Loucy (cell line): ENCODE measurements around the gene MISP.
A peak's percentile ranks its signal among the peaks of the same experiment; 100 is the strongest.

Source experiments
- H2AFZ ChIP-seq: fragments of 200-600 bp; sonication (generic); 2 replicates; pipeline ENCODE4 v1.6.0; 2016; ENCODE audit warnings: antibody characterized with exemption, mild to moderate bottlenecking, low read length, moderate library complexity
- H3F3A ChIP-seq: fragments of 200-600 bp; 2 replicates; pipeline ENCODE4 v1.6.0; 2016; ENCODE audit warnings: antibody characterized with exemption, low read depth, mild to moderate bottlenecking
- H3K27me3 ChIP-seq: fragments of 200-600 bp; sonication (generic); 2 replicates; pipeline ENCODE4 v1.6.1; 2014; ENCODE audit warnings: low read length, mild to moderate bottlenecking; ENCODE audit not compliant: insufficient read depth, poor library complexity, severe bottlenecking
- H3K36me3 ChIP-seq: fragments of 200-600 bp; sonication (generic); 2 replicates; pipeline ENCODE4 v1.6.1; 2016; ENCODE audit warnings: low read length; ENCODE audit not compliant: insufficient read depth
- H3K4me1 ChIP-seq: fragments of 200-600 bp; sonication (generic); 2 replicates; pipeline ENCODE4 v1.5.1; 2014; ENCODE audit warnings: low read length, mild to moderate bottlenecking; ENCODE audit not compliant: insufficient read depth, poor library complexity, severe bottlenecking
- H3K4me2 ChIP-seq: fragments of 200-600 bp; sonication (generic); 2 replicates; pipeline ENCODE4 v1.6.0; 2014; ENCODE audit warnings: antibody characterized with exemption, low read length, low read depth, mild to moderate bottlenecking; ENCODE audit not compliant: poor library complexity, severe bottlenecking
- H3K4me3 ChIP-seq: fragments of 200-600 bp; sonication (generic); 2 replicates; pipeline ENCODE4 v1.5.1; 2014; ENCODE audit warnings: low read length, mild to moderate bottlenecking, mixed read lengths; ENCODE audit not compliant: poor library complexity, severe bottlenecking
- H3K79me2 ChIP-seq: fragments of 200-600 bp; sonication (generic); 2 replicates; pipeline ENCODE4 v1.6.1; 2014; ENCODE audit warnings: low read length; ENCODE audit not compliant: insufficient read depth
- H3K9ac ChIP-seq: fragments of 200-600 bp; sonication (generic); 2 replicates; pipeline ENCODE4 v1.6.0; 2014; ENCODE audit warnings: mild to moderate bottlenecking, low read depth, low read length, moderate library complexity; ENCODE audit not compliant: poor library complexity, severe bottlenecking
- H3K9me2 ChIP-seq: fragments of 200-600 bp; sonication (generic); replicated peaks from 2 replicates; pipeline ENCODE4 v1.6.1; 2016; ENCODE audit warnings: low read depth, low read length, mixed read lengths
- H3K9me3 ChIP-seq: fragments of 200-600 bp; sonication (generic); 2 replicates; pipeline ENCODE4 v1.6.1; 2014; ENCODE audit warnings: mild to moderate bottlenecking, antibody characterized with exemption, low read length, low read depth; ENCODE audit not compliant: insufficient read depth
- H4K20me1 ChIP-seq: fragments of 200-600 bp; sonication (generic); 2 replicates; pipeline ENCODE4 v1.6.0; 2014; ENCODE audit warnings: antibody characterized with exemption, low read length, mild to moderate bottlenecking; ENCODE audit not compliant: insufficient read depth, poor library complexity, severe bottlenecking
- EZH2phosphoT487 ChIP-seq: fragments of 200-600 bp; IDR thresholded peaks from 2 replicates; pipeline ENCODE4 v1.6.1; 2018; ENCODE audit warnings: antibody characterized with exemption, mild to moderate bottlenecking, moderate library complexity, borderline replicate concordance
- TF ChIP-seq, protein P1 (sequence below): fragments of 200-600 bp; sonication (generic); conservative IDR thresholded peaks from 2 replicates; pipeline ENCODE4 v1.5.1; 2014; ENCODE audit warnings: mild to moderate bottlenecking, antibody characterized with exemption, low read length

The MISP gene

GRCh38 chr19:709196-709964 is 41.5 kb upstream of the MISP start:
- Histone ChIP-seq H3K9ac (peak overlapping the region; percentile 63), H3K4me3 (peak overlapping the region; percentile 71), H3F3A (no peaks in the 10 kb centered on the region; the same call in 1 of the 2 replicates), H3K79me2 (peaks cover 6% of the 10 kb centered on the region; the same call in 1 of the 2 replicates), H3K9me3 (no peaks in the 10 kb centered on the region), H3K27me3 (no peaks in the 10 kb centered on the region), H3K36me3 (no peaks in the 10 kb centered on the region), H4K20me1 (no peaks in the 10 kb centered on the region), H2AFZ (peak overlapping the region; percentile 27; the same call in 1 of the 2 replicates), H3K4me2 (peak overlapping the region; percentile 68), H3K9me2 (no peaks in the 10 kb centered on the region), H3K4me1 (peaks cover 3% of the 10 kb centered on the region)
- TF ChIP-seq, protein P1, sequence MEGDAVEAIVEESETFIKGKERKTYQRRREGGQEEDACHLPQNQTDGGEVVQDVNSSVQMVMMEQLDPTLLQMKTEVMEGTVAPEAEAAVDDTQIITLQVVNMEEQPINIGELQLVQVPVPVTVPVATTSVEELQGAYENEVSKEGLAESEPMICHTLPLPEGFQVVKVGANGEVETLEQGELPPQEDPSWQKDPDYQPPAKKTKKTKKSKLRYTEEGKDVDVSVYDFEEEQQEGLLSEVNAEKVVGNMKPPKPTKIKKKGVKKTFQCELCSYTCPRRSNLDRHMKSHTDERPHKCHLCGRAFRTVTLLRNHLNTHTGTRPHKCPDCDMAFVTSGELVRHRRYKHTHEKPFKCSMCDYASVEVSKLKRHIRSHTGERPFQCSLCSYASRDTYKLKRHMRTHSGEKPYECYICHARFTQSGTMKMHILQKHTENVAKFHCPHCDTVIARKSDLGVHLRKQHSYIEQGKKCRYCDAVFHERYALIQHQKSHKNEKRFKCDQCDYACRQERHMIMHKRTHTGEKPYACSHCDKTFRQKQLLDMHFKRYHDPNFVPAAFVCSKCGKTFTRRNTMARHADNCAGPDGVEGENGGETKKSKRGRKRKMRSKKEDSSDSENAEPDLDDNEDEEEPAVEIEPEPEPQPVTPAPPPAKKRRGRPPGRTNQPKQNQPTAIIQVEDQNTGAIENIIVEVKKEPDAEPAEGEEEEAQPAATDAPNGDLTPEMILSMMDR: no peak

DNA sequence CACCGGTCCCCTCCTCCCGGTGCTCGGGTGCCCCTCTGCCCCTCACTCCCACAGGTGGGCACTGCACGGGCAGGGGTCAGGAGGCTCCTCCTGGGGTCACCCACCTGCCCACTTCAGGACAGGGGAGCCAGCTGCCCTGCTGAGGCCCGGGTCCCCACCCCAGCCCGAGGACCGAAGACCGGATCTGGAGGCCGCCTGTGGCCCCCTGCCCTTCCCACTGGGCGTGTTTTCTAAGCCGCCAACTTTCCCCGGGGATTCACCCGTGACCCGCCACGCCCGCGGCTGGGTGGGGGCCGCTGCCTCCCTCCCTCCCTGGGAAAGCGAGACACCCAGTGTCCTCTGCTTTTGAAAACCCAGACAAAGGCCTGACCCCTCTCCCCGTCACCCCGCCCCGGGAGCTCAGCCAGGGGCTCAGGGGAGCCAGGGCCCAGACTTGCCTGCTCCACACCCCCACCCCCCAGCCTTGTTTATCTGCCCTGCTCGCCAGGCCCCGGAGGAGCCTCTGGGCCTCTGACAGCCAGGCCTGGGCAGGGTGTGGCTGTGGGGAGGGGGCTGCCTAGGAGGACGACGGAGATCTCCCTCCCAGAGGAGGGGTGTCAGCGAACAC is 40.8 kb upstream of the MISP start:
- Histone ChIP-seq H3K9ac (peak overlapping the region; percentile 63), H3K9me2 (no peaks in the 10 kb centered on the region), H3K36me3 (no peaks in the 10 kb centered on the region), H3K4me3 (peak overlapping the region; percentile 71), H3K27me3 (no peaks in the 10 kb centered on the region), H3K79me2 (peaks cover 6% of the 10 kb centered on the region; the same call in 1 of the 2 replicates), H2AFZ (no peak overlapping the region), H3K9me3 (no peaks in the 10 kb centered on the region), H3K4me1 (peaks cover 3% of the 10 kb centered on the region), H3K4me2 (peak overlapping the region; percentile 68), H3F3A (no peaks in the 10 kb centered on the region; the same call in 1 of the 2 replicates), H4K20me1 (no peaks in the 10 kb centered on the region)
- no peak for TF ChIP-seq EZH2phosphoT487
- TF ChIP-seq, protein P1: no peak

DNA sequence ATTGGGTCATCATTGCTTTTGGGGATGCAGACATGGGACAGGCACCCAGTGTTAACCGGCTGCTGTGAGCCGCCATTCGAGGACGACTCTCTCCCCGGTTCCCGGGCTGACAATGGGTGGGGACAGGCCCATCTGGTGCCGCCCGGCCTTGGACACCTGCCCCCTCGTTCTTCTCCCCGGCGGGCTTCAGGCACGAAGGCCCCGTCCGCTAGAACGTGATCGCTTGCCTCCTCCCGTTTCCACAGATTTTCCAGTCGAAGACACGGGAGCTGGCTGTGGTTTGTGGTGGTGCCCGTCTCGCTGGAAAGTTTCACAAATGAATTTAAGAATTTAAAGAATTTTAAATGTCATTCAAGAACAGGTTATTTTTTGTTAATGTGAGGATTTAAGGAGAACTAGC is 40.1 kb upstream of the MISP start:
- H3K36me3 ChIP-seq: no peaks in the 10 kb centered on the region
- peaks cover 6% of the 10 kb centered on the region; the same call in 1 of the 2 replicates for H3K79me2 ChIP-seq
- H2AFZ ChIP-seq: no peak overlapping the region
- H3K27me3 ChIP-seq: no peaks in the 10 kb centered on the region
- no peaks in the 10 kb centered on the region; the same call in 1 of the 2 replicates for H3F3A ChIP-seq
- no peak overlapping the region for H3K9ac ChIP-seq
- H3K4me2 ChIP-seq: no peak overlapping the region
- H3K9me3 ChIP-seq: no peaks in the 10 kb centered on the region
- no peaks in the 10 kb centered on the region for H4K20me1 ChIP-seq
- peaks cover 3% of the 10 kb centered on the region for H3K4me1 ChIP-seq
- TF ChIP-seq, protein P1: no peak
- no peak for TF ChIP-seq EZH2phosphoT487
- H3K4me3 ChIP-seq: no peak overlapping the region
- H3K9me2 ChIP-seq: no peaks in the 10 kb centered on the region
